Measurements from ENCODE around the gene RELA. TPM values are rescaled to one million over a fixed set of nuclear protein-coding genes. Genes with fewer than 3 reads are reported as not detected.

Gene RELA
- total and polyA plus RNA-seq, 2 of the 4 experiments (the other 2 are of a cell fraction) = 8.6 to 53.0 TPM

GRCh38 chr11:65657426-65657825 is 5.3 kb downstream of the RELA start (continued):
- TF ChIP-seq CEBPB (IDR thresholded peaks at IDR 0.05; ENCODE audit: low read depth, low read length) (no peak), CHD1 (IDR thresholded peaks at IDR 0.05; ENCODE audit: low read depth, low read length) (no peak), BHLHE40 (IDR thresholded peaks at IDR 0.05; ENCODE audit: low read depth, low read length) (no peak)

DNA sequence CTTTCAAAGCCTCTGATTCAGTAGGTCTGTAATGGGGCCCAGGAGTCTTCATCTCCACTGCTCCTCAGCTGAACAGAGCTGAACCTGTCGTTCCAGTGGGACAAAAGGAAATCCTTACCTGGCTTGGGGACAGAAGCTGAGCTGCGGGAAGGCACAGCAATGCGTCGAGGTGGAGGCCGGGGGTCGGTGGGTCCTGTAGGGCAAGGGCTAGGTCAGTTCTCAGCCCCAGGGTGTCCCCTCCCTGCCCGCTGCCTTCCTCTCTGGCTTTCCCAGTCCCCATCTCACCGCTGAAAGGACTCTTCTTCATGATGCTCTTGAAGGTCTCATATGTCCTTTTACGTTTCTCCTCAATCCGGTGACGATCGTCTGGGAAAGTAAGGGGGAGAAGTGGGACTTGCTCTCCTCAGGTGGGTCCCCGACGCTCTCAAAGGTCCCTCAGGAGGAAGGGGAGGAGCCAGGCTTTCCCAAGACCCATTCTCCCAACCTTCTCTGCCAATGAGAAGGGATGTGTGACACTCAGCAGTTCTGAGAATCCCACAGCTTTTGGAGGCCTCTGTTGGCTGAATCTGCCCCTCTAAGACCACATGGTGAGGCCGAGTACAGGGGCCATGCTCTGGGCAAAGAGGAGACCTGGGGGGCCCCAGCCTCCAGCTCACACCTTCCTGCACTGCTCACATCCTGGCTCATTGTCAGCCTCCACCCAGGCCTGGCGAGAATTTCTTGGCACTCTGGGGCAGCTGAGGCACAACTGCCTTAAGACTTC is 7.0 kb downstream of the RELA start:
- no TSS peak for BruUV-seq (replicated peaks)
- dilution Hi-C loops (cut with HindIII; ENCODE audit: low sequenced_read_pairs, unreplicated experiment) (no loop called here), in situ Hi-C loops (cut with MboI; ENCODE audit: low sequenced_read_pairs) (no loop called here), intact Hi-C loops (cut with micrococcal nuclease) (no loop called here)
- Histone ChIP-seq H3K23ac (ENCODE audit: low read depth, low read length) (no peak overlapping the region), H2AFZ (replicated peaks; ENCODE audit: low read length, poor library complexity) (no peak overlapping the region), H4K8ac (ENCODE audit: low read depth in 2 of 2, low read length in 2 of 2) (no peak overlapping the region), H3K4ac (ENCODE audit: low read depth, low read length) (no peak overlapping the region), H3K14ac (replicated peaks; ENCODE audit: low read depth, low read length) (no peak overlapping the region), H4K91ac (ENCODE audit: insufficient read depth, low read depth, low read length) (no peak overlapping the region), H2BK20ac (ENCODE audit: low read depth, low read length) (no peak overlapping the region), H3K18ac (ENCODE audit: low read depth, low read length) (no peak overlapping the region), H3K4me1 (ENCODE audit: control insufficient read depth, insufficient read depth, low read length) (peaks cover 17% of the 10 kb centered on the region), H4K20me1 (ENCODE audit: insufficient read depth, low read length) (peaks cover 10% of the 10 kb centered on the region; the same call in 1 of the 2 replicates), H3K79me1 (ENCODE audit: low read depth in 1 of 2, low read length in 2 of 2) (peaks cover 39 to 66% of the 10 kb centered on the region in 2 experiments; a peak in 3 of 4 replicates), H4K5ac (ENCODE audit: low read depth, low read length) (no peak overlapping the region), H3K9ac (ENCODE audit: low read depth, low read length) (no peak overlapping the region), H3K56ac (ENCODE audit: extremely low read depth, insufficient read depth, low read length) (no peak overlapping the region), H2BK120ac (ENCODE audit: low read depth, low read length) (no peak overlapping the region), H3K27ac (ENCODE audit: insufficient read depth, low read length) (no peak overlapping the region), H3K4me3 (ENCODE audit: insufficient read depth, low read depth, low read length) (no peak overlapping the region), H3K9me3 (ENCODE audit: control insufficient read depth, insufficient read depth, low read length) (no peaks in the 10 kb centered on the region), H3K4me2 (ENCODE audit: low read depth, low read length) (no peak overlapping the region), H2BK15ac (ENCODE audit: low read depth, low read length) (no peak overlapping the region), H2AK5ac (ENCODE audit: low read depth, low read length) (no peak overlapping the region), H2AK9ac (replicated peaks; ENCODE audit: low read depth, low read length, poor library complexity) (no peak overlapping the region), H2BK5ac (ENCODE audit: low read depth, low read length, poor library complexity, severe bottlenecking) (no peak overlapping the region), H3K36me3 (ENCODE audit: control insufficient read depth, insufficient read depth, low read length) (peaks cover 65% of the 10 kb centered on the region), H3K9me1 (ENCODE audit: insufficient read depth, low read length) (peaks cover 14% of the 10 kb centered on the region), H3K27me3 (ENCODE audit: control insufficient read depth, insufficient read depth, low read length) (no peaks in the 10 kb centered on the region)
- no peak for DNase-seq
- 100% methylated on average over 2 of the region's 16 CpGs; no CpG with 5 or more reads in 1 of the 2 experiments for WGBS, 2 experiments (ENCODE audit: extremely low coverage in 2 of 2, insufficient read length in 1 of 2)
- CTCF ChIA-PET = no interaction called here
- POLR2A ChIA-PET (ENCODE audit: unreplicated experiment) = no interaction called here
- no peak for ATAC-seq (ENCODE audit: low read depth)
- TF ChIP-seq FOS (IDR thresholded peaks at IDR 0.05; ENCODE audit: low read depth, low read length) = no peak
- no peak for TF ChIP-seq MAZ (IDR thresholded peaks at IDR 0.05; ENCODE audit: borderline replicate concordance, low read depth, low read length)
